Measurements from ENCODE around the gene OBSCN.

OBSCN gene

DNA sequence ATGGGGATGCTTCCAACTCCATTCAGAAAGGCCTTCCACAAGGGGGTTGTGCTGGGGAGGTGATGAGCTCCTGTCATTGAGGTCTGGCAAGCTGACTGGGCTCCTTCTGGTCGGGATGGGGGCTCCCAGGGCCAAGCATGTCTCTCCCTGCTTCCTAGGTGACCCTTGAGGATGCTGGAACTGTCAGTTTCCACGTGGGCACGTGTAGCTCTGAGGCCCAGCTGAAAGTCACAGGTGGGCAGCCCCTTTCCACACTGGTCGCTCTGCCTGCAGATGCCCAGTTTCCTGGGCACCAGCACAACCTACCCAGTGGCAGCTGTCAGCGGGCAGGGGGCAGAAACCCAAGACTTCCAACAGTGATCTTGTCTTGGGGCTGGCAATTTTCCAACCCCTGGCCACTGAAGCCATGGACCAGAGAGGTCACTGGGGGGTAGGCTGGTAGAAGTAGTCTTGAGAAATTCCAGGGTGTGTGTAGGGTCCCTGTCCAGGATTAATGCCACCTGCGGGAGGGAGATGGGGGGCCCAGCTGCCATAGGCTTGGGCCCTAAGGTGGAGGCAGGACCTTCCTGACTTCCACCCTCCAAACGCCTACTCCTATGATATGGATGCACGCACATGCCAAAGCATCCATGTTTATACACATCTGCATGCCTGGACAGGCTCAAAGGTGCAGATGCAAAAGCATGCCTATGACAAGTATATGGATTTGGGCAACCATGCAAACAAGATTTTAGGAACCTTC lies 101.7 kb downstream of the OBSCN start:
- DNase-seq, result no peak

DNA sequence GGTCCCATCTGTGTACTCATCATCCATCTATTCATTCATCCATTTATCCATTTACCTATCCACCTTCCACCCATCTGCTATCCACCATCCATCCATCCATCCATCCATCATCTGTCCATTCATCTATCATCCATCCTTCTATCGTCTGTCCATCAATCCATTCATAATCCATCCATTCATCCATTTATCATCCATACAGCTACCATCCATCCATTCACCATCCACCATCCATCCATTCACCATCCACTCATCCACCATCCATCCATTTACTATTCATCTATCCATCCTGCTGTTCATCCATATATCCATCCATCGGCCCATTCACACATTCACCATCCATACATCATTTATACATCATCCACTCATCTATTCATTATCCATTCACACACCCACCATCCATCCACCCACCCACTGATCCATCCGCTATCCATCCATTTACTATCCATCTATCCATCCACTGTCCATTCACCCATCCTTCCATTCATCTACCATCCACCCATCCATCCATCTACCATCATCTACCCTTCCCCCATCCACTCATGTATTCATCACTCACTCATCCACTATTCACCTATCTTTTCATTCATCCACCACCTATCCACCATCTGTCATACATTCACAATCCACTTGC lies 102.4 kb downstream of the OBSCN start:
- DNase-seq, result no peak

DNA sequence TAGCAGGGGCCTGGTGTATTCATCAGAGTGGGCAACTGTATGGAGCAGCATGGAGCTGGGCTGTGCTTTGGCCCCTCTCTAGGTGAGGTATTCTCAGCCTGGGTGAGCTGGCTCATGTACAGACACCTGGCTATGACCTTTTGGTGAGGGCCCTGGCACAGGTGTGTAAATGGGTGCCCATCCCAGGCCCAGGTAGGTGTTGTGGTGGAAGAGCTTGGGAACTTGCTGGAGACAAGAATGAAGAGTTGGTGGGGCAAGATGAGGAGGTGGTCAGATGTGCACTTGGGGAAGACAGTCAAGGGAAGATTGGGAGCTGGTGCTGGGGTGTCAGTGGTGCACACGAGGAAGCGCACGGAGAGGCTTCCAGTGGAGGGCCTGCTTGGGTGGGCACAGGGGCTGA lies 103.2 kb downstream of the OBSCN start:
- no peak for DNase-seq

DNA sequence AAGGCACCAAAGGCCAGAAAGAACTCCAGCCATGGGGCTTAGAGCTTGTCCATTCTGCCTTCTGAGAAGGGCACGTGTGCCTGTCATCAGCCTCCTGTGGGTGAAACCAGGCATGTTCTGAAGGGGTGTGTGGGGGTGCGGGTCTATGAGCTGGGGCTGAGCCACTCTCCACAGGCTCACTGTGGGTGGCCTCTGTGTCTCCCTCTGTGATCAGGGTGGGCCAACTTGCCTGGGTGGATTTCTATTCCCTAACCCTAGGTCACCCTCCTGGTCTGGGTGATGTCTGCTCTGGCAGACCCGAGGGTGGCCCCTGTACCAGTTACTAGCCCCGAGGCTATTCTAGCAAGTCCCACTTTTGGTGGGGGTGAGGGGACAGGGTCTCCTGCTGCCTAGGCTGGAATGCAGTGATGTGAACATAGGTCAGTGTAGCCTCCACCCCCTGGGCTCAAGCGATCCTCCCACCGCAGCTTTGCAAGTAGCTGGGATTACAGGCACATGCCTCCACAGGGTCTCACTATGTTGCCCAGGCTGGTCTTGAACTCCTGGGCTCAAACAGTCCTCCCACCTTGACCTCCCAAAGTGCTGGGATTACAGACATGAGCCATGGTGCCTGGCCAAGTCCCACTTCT lies 104.4 kb downstream of the OBSCN start:
- no peak for DNase-seq

DNA sequence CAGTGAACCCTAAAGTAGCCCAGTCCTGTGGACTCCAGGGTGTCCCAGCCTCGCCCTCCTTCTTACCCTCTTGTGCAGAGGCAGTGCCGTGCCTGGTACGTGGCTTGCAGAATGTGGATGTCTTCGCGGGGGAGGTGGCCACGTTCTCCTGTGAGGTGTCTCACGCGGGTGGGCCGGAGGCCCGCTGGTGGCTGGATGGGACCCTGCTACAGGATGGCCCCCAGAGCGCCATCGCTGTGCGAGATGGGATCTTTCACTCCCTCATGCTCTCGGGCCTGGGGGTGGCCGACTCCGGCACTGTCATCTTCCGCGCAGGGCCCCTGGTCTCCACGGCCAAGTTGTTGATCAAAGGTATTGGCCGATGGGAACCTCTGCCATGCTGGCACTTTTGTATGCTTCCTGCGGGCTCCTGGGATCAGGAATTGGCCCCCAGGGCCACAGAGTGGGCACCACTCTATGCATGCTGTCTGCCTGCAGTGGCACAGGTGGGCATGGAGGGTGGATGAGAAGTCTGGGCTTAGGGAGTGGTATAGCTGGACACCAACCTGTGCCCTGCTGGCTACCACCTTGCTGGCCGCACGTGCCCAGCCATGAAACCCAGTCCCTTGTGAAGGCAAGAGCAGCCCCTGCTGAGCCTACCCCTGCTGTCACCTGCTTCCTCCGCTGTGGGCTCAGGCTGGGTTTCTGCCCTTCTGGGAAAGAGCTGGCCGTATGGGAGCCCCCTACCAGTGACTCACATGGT lies 105.9 kb downstream of the OBSCN start:
- DNase-seq, result no peak

DNA sequence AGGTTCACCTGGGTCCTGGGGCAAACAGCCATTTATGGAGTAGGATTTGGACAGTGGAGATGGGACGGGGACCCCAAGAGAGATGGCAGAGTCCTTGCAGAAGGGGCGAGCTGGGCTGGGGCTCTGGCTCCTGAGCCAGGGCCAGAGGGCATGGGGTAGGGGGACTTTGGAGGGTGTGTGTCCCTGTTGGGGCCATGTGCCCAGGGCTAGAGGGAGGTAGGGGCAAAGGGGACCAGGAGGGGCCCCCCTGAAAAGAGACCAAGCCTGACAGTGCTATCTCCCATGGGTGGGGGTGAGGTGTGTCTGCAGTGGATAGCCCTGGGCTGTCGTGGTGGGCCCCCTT lies 106.4 kb downstream of the OBSCN start:
- DNase-seq, result no peak

DNA sequence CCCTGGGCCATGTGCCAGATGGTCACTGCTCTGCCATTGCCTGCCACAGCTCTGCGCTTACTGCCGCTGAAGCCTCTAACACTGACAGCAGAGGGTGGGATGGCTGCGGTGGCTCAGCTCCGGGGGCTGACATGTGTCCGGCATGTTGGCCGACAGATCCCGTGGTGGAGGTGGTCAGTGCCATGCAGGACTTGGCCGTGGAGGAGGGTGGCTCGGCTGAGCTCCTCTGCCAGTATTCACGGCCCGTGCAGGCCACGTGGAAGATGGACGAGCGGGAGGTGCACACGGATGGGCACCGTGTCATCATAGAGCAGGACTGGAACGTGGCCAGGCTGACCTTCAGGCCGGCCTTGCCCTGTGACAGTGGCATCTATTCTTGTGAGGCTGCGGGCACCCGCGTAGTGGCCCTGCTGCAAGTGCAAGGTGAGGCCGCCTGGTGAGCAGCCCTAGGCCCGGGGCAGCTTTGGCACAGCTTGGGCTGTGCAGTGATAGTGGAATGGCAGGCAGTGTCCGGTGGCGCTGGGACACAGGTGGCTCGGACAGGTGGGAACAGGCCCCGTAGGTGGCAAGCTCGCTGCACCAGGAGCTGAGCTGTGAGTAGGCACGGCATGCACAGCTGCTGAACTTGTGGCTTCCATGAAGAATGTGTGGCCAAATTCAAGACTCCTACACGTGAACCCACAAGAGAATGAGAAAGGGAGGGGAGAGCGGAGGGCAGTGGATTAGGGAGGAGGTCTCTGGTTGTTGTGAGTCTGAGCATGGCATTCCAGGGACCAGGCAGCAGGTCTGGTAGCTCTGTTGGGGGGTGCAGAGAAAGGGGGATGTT lies 107.0 kb downstream of the OBSCN start:
- DNase-seq, result no peak

DNA sequence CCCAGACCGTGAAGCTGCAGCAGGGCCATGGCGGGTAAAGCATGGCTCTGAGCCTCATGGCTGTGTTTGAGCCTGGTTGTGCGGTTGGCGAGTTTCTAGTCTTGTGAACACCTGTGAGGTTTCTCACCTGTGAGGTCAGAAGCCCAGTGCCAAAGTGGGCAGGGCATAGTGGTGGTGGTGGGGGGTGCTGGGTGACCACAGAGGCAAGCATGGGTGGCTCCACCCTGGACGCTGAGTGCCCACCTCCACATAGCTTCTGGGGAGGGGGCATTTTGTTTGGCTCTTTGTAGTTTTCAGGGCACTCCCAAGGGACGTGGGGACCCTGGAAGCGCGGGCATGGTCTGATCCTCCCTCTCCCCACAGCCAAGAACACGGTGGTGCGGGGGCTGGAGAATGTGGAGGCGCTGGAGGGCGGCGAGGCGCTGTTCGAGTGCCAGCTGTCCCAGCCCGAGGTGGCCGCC lies 107.7 kb downstream of the OBSCN start:
- DNase-seq, result no peak

DNA sequence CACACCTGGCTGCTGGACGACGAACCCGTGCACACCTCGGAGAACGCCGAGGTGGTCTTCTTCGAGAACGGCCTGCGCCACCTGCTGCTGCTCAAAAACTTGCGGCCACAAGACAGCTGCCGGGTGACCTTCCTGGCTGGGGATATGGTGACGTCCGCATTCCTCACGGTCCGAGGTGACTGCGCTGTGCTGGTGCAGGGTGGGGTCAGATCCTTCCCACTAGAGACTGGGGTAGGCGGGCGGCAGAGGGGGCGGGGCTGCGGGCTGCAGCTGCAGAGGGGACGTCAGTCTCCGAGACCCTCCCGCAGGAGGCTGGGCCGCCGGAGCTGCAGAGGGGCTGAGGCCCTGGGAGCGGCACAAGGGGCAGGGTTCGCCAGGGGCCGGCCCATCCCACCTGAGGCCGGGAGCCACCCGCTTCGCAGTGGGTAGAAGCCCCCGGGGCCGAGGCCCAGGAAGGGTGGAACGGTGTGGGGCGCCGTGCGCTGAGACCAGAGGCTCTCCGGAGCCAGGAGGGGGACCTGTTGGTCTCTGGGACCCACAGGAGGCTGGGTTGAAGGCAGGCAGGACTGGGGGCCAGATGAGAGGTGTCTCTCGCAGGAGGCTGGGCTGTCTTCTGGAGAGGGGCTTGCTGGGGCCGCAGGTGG lies 108.2 kb downstream of the OBSCN start:
- DNase-seq, result no peak

DNA sequence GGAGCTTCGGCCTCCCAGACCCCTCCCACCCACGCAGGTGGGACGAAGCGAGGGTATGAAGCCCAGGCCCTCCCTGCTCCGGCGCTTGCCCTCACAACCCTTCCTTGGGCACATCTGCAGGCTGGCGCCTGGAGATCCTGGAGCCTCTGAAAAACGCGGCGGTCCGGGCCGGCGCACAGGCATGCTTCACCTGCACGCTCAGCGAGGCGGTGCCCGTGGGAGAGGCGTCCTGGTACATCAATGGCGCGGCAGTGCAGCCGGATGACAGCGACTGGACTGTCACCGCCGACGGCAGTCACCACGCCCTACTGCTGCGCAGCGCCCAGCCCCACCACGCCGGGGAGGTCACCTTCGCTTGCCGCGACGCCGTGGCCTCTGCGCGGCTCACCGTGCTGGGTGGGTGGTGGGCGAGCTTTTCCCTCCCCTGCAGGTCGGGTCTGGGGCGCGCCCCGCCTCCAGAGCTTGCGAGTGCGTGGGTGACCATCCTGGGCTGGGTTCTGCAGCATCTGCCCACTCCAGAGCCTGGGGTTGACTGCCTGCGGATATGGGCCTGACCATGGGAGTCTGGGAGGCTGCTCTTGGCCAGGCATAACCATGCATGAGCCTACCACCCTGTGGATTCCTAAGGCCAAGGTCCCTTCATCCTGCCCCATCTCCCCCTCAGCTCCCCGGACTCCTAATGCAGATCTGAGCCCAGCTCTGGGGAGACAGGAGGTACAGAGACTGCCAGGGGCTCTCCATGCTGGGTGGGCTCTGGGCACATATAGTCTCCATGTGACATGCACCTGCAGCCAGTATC lies 108.9 kb downstream of the OBSCN start:
- DNase-seq, result no peak

DNA sequence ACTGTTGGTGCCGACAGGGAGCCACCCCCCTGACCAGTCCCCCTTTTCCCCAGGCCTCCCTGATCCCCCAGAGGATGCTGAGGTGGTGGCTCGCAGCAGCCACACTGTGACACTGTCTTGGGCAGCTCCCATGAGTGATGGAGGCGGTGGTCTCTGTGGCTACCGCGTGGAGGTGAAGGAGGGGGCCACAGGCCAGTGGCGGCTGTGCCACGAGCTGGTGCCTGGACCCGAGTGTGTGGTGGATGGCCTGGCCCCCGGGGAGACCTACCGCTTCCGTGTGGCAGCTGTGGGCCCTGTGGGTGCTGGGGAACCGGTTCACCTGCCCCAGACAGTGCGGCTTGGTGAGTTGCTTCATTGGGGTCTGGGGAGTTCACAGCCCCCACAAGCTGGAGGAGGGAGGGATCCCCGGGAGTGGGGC lies 109.6 kb downstream of the OBSCN start:
- DNase-seq, result no peak

DNA sequence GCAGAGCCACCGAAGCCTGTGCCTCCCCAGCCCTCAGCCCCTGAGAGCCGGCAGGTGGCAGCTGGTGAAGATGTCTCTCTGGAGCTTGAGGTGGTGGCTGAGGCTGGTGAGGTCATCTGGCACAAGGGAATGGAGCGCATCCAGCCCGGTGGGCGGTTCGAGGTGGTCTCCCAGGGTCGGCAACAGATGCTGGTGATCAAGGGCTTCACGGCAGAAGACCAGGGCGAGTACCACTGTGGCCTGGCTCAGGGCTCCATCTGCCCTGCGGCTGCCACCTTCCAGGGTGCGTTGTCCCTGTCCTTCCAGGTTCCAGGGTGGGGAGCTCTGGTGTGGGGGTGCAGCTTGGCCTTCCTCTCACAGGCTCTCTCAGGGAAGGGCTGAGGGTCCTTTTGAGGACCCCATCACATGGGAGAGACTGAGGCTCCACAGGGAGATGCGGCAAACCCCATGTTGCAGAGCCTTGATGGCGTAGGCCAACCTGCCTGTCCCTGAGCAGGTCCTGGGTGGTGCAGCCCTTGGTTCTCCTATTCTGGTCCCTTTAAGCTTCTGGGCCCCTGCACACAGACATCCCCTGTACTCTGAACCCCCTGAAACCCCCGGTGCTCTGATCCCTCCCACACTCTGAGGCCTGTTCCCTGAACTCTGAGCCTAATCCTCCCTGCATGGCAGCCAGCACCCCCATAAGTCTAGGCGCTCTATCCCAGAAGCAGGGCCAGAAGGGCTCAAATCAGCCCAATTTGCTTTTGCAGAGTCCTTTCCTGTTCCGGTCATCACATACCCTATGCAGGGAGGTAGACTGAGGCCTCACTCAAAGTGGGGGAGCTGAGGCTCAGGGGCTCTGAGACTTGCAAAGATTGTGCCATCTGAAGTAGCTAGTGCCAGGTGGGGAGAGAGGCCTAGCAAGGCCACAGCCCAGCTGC lies 110.3 kb downstream of the OBSCN start:
- DNase-seq, result no peak

DNA sequence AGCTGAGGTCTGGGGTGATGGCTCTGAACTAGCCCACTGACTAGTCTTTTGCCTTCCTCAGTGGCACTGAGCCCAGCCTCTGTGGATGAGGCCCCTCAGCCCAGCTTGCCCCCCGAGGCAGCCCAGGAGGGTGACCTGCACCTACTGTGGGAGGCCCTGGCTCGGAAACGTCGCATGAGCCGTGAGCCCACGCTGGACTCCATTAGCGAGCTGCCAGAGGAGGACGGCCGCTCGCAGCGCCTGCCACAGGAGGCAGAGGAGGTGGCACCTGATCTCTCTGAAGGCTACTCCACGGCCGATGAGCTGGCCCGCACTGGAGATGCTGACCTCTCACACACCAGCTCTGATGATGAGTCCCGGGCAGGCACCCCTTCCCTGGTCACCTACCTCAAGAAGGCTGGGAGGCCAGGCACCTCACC lies 111.0 kb downstream of the OBSCN start:
- no peak for DNase-seq

DNA sequence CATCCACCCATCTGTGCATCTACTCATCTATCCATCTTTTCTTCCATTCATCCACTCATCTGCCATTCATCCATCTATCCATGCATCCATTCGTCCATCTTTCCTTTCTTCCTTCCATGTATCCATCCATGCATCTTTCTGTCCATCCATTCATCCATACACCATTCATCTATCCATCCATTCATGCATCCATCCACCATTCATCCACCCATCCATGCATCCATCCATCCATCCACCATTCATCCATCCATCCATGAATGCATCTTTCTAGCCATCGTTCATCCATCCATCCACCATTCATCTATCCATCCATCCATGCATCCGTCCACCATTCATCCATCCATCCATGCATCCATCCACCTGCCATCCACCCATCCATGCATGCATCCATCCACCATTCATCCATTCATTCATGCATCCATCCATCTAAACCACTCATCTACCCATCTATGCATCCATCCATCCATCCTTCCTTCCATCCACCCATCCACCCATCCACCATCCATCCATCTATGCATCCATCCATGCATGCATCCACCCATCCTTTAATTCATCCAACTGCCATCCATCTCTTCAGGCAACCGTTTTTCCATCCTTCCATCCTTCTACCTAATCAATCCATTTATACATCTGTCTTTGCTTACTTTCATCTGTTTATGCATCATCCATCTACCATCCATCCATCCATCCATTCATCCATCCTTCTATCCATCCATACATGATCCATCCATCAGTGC lies 111.7 kb downstream of the OBSCN start:
- DNase-seq, result no peak

DNA sequence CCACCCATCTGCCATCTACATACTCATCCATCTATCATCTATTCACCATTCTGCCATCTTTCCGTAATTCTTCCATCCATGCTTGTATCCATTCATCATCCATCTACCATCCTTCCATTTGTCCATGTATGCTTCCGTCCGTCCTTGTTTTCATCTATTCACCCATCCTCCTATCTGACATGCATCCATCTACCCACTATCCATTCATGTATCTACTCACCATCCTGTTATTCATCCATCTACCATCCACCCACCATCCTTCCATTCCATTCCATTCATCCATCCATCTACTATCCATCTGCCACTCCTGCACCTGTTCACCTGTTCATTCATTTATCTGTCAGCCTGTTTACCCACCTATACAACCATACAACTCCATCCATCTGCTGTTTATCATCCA lies 112.5 kb downstream of the OBSCN start:
- no peak for DNase-seq

DNA sequence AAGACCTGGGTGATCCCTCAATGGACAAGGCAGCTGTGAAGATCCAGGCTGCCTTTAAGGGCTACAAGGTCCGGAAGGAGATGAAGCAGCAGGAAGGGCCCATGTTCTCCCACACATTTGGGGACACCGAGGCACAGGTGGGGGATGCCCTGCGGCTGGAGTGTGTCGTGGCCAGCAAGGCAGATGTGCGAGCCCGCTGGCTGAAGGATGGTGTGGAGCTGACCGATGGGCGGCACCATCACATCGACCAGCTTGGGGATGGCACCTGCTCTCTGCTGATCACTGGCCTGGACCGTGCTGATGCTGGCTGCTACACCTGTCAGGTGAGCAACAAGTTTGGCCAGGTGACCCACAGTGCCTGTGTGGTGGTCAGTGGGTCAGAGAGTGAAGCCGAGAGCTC lies 113.6 kb downstream of the OBSCN start:
- no peak for DNase-seq

DNA sequence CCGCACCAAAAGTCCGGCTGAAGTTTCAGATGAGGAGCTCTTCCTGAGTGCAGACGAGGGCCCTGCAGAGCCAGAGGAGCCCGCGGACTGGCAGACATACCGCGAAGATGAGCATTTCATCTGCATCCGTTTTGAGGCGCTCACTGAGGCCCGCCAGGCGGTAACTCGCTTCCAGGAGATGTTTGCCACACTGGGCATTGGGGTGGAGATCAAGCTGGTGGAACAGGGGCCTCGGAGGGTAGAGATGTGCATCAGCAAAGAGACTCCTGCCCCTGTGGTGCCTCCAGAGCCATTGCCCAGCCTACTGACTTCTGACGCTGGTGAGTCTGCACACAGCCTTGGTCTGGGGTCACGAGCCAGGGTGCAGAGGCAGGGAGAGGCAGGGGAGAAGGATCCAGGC lies 114.1 kb downstream of the OBSCN start:
- no peak for DNase-seq

DNA sequence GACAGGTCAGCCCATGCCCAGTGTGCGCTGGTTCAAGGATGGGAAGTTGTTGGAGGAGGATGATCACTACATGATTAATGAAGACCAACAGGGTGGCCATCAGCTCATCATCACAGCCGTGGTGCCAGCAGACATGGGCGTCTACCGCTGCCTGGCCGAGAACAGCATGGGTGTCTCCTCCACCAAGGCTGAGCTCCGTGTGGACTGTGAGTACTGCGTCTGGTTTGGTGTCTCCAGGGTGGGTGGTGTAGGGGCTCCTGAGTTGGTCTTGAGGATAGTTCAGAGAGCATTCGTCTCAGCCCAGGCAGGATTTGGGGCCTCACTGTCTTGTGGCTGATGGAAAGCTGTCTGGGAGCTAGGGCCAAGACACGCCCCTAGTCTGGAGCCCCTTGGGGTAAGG lies 115.6 kb downstream of the OBSCN start:
- DNase-seq, result no peak

DNA sequence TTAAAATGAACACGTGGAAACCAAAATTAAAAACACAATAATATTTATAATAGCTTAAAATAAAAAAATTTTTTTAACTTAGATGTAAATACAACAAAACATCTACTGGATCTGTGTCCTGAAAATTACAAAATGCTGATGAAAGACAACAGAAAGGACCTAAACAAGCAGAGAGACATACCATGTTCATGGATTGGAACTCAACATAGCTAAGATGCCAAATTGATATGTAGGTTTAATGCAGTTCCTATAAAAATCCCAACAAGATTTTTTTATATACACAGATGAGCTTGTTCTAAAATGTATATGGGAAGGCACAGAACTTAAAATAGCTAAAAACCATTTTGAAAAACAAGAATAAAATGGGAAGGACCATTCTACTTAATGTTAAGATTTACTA lies 117.4 kb downstream of the OBSCN start:
- no peak for DNase-seq

DNA sequence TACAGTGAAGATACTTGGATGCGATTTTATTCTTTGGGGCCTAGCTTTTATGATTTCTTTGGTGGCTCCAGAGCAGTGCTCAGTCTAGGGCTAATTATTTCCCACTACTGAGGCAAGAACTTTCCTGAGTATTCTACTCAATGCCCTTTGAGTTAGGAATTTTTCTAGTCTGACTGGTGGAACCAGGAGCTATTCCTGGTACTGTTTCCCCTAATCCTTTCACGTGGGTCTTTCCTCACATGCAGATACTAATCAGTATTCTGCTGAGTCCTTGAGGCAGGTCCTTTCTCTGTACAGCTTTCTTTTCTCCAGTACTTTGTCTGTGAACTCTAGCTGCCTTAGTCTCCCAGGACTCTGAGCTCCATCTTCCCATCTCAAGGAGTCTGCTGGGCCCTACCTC lies 122.0 kb downstream of the OBSCN start:
- DNase-seq, result no peak

Measured in GDM1 (cell line).